Left lung (tissue), 10 donors: Measurements from ENCODE around the gene TMTC2. TPM values are rescaled to one million over a fixed set of nuclear protein-coding genes. Genes with fewer than 3 reads are reported as not detected.

Source experiments
- ATAC-seq: fragments of 200-7000 bp; cut with Tn5 transposase; one replicate; pipeline ENCODE4 v1.9.1; 2020; ENCODE audit warnings: moderate library complexity
- DNase-seq, 4 donors: peaks; one replicate each; pipeline ENCODE4 v3.0.0-alpha.2; 2013 to 2020
- H3K27ac ChIP-seq, 2 donors: fragments of 200-600 bp; sonication (generic) in 1 of 2; one replicate each; pipeline versions ENCODE4 v1.5.0 to v1.8.0; 2020 to 2021
- H3K27me3 ChIP-seq, 2 donors: fragments of 200-600 bp; sonication (generic) in 1 of 2; one replicate each; pipeline versions ENCODE4 v1.5.0 to v1.8.0; 2020 to 2021
- H3K36me3 ChIP-seq, 2 donors: fragments of 200-600 bp; sonication (generic) in 1 of 2; one replicate each; pipeline versions ENCODE4 v1.5.0 to v1.8.0; 2020 to 2021
- H3K4me1 ChIP-seq, 2 donors: fragments of 200-600 bp; one replicate each; pipeline ENCODE4 v1.8.0; 2021
- H3K4me3 ChIP-seq, 2 donors: fragments of 200-600 bp; sonication (generic) in 1 of 2; one replicate each; pipeline versions ENCODE4 v1.5.0 to v1.8.0; 2020 to 2021; ENCODE audit warnings: mild to moderate bottlenecking in 1 of 2
- H3K9me3 ChIP-seq, 2 donors: fragments of 200-600 bp; sonication (generic) in 1 of 2; one replicate each; pipeline versions ENCODE4 v1.5.0 to v1.8.0; 2020 to 2021
- CTCF ChIP-seq, 2 donors: fragments of 200-600 bp; sonication (generic) in 1 of 2; IDR thresholded peaks; one replicate each; pipeline versions ENCODE4 v1.5.0 to v1.8.0; 2021; ENCODE audit warnings: antibody characterized with exemption in 2 of 2
- intact Hi-C, 2 donors: fragments of 100-400 bp; cut with DNase I; formaldehyde crosslinking; loops; one replicate each; pipeline versions ENCODE4 v1.11.2 to v1.14.2; 2022
- polyA plus RNA-seq, 6 donors: library from polyadenylated mRNA; unstranded; fragments of 120-200 nt; gene quantifications; one replicate each; pipeline ENCODE4 v1.2.1, GENCODE V29; 2013; ENCODE audit not compliant: insufficient read length in 6 of 6
- total RNA-seq, 2 donors: library from RNA; stranded (reverse); fragmentation: NEBNext Ultra II Directional; extraction: Animal tissue kit (Norgen Biotek cat#: 25700); gene quantifications; one replicate each; pipeline ENCODE4 v1.2.1, GENCODE V29; 2021
- donor health status: DM: no; HTN: yes; CAD: no.
- donor health status: DM: no; HTN: no; CAD: no.

Gene TMTC2
- total and polyA plus RNA-seq, 8 donors: 17.2 to 46.1 (median 39.3) TPM

- ATAC-seq (no peak), DNase-seq (no peak)
- no peaks in the 10 kb centered on the region for H3K27me3 ChIP-seq
- no peak overlapping the region for H3K4me3 ChIP-seq
- no peaks in the 10 kb centered on the region for H3K4me1 ChIP-seq
- TF ChIP-seq CTCF (IDR thresholded peaks at IDR 0.05): no peak
- no peak overlapping the region for H3K27ac ChIP-seq
- intact Hi-C loops: no loop called here
- H3K9me3 ChIP-seq: no peaks in the 10 kb centered on the region
- no peaks in the 10 kb centered on the region for H3K36me3 ChIP-seq
Measured at GRCh38 chr12:82810568-82810967, 123.9 kb downstream of the TMTC2 start.

GRCh38 chr12:82817368-82817767 lies 130.7 kb downstream of the TMTC2 start:
- Histone ChIP-seq H3K27ac (no peak overlapping the region), H3K4me1 (no peaks in the 10 kb centered on the region), H3K36me3 (no peaks in the 10 kb centered on the region), H3K27me3 (no peaks in the 10 kb centered on the region), H3K9me3 (no peaks in the 10 kb centered on the region), H3K4me3 (no peak overlapping the region)
- no peak for DNase-seq
- intact Hi-C loops: no loop called here
- no peak for TF ChIP-seq CTCF (IDR thresholded peaks at IDR 0.05)
- no peak for ATAC-seq

- intact Hi-C loops: no loop called here
- H3K27ac ChIP-seq: no peak overlapping the region
- H3K9me3 ChIP-seq: no peaks in the 10 kb centered on the region
- no peaks in the 10 kb centered on the region for H3K27me3 ChIP-seq
- H3K36me3 ChIP-seq: no peaks in the 10 kb centered on the region
- H3K4me1 ChIP-seq: no peaks in the 10 kb centered on the region
- DNase-seq: no peak
- peak; percentile 43 for ATAC-seq
- no peak overlapping the region for H3K4me3 ChIP-seq
- TF ChIP-seq CTCF (IDR thresholded peaks at IDR 0.05): no peak
Measured at GRCh38 chr12:82818271-82819035, 131.7 kb downstream of the TMTC2 start.

GRCh38 chr12:82826505-82826904 lies 139.8 kb downstream of the TMTC2 start:
- no peak for TF ChIP-seq CTCF (IDR thresholded peaks at IDR 0.05)
- no peak overlapping the region for H3K4me3 ChIP-seq
- no peaks in the 10 kb centered on the region for H3K27me3 ChIP-seq
- no peak overlapping the region for H3K27ac ChIP-seq
- H3K9me3 ChIP-seq: no peaks in the 10 kb centered on the region
- intact Hi-C loops: no loop called here
- no peaks in the 10 kb centered on the region for H3K36me3 ChIP-seq
- ATAC-seq (no peak), DNase-seq (peak in 1 of 4 donors; percentile 36)
- H3K4me1 ChIP-seq: no peaks in the 10 kb centered on the region

- H3K27ac ChIP-seq: peak overlapping the region in 1 of 2 donors; percentile 42
- no peaks in the 10 kb centered on the region for H3K27me3 ChIP-seq
- intact Hi-C loops: no loop called here
- H3K36me3 ChIP-seq: no peaks in the 10 kb centered on the region
- H3K4me1 ChIP-seq: peaks cover 0 to 4% of the 10 kb centered on the region in 2 donors
- ATAC-seq: no peak
- no peak for DNase-seq
- no peaks in the 10 kb centered on the region for H3K9me3 ChIP-seq
- no peak for TF ChIP-seq CTCF (IDR thresholded peaks at IDR 0.05)
- no peak overlapping the region for H3K4me3 ChIP-seq
Measured at GRCh38 chr12:82832096-82832495, 145.4 kb downstream of the TMTC2 start.
